HepG2 (cell line): ENCODE results near the gene PARP2. TPM values are rescaled to one million over a fixed set of nuclear protein-coding genes. Genes with fewer than 3 reads are reported as not detected.

Experiments used
- ATF6 ChIP-seq: sonication (generic); formaldehyde crosslinking; conservative IDR thresholded peaks from 2 replicates; pipeline ENCODE4 v1.4.0; 2020; ENCODE audit warnings: missing genetic modification reagents
- DMTF1 ChIP-seq: sonication (generic); formaldehyde crosslinking; IDR thresholded peaks from 2 replicates; pipeline ENCODE4 v1.4.0; 2020; ENCODE audit warnings: mild to moderate bottlenecking, missing genetic modification reagents
- DPF2 ChIP-seq: sonication (generic); formaldehyde crosslinking; IDR thresholded peaks from 2 replicates; pipeline ENCODE4 v1.4.0; 2020; ENCODE audit warnings: mild to moderate bottlenecking, low read depth, missing genetic modification reagents, borderline replicate concordance
- FOSL1 ChIP-seq: sonication (generic); formaldehyde crosslinking; IDR thresholded peaks from 2 replicates; pipeline ENCODE4 v1.9.0; 2021; ENCODE audit warnings: missing genetic modification reagents, borderline replicate concordance
- HOXA7 ChIP-seq: sonication (generic); formaldehyde crosslinking; IDR thresholded peaks from 2 replicates; pipeline ENCODE4 v1.8.1; 2022; ENCODE audit warnings: mild to moderate bottlenecking, missing genetic modification reagents, moderate library complexity
- KLF9 ChIP-seq: IDR thresholded peaks from 2 replicates; pipeline ENCODE4 v1.6.1; 2016; ENCODE audit warnings: low read depth
- KMT2B ChIP-seq: IDR thresholded peaks from 2 replicates; pipeline ENCODE4 v1.6.1; 2016; ENCODE audit warnings: missing genetic modification reagents, missing compliant biosample characterization
- NR2F1 ChIP-seq, 2 experiments: fragments of 450-650 bp in 1 of 2; formaldehyde crosslinking in 1 of 2; IDR thresholded peaks; 2 replicates each; pipeline versions ENCODE4 v1.5.0 to v1.6.1; 2016 to 2020; ENCODE audit warnings: mild to moderate bottlenecking in 1 of 2, missing compliant biosample characterization in 1 of 2, missing genetic modification reagents in 1 of 2, moderate library complexity in 1 of 2
- SALL1 ChIP-seq: sonication (generic); formaldehyde crosslinking; IDR thresholded peaks from 2 replicates; pipeline ENCODE4 v1.8.0; 2022; ENCODE audit warnings: mild to moderate bottlenecking, missing genetic modification reagents
- SP5 ChIP-seq: IDR thresholded peaks from 2 replicates; pipeline ENCODE4 v1.6.1; 2016; ENCODE audit warnings: low read depth, borderline replicate concordance
- ZMYM3 ChIP-seq: sonication (generic); formaldehyde crosslinking; IDR thresholded peaks from 2 replicates; pipeline ENCODE4 v1.5.1; 2020; ENCODE audit warnings: mild to moderate bottlenecking, missing genetic modification reagents
- ZNF281 ChIP-seq: sonication (generic); formaldehyde crosslinking; IDR thresholded peaks from 2 replicates; pipeline ENCODE4 v1.4.0; 2020; ENCODE audit warnings: missing genetic modification reagents, borderline replicate concordance
- ZNF33A ChIP-seq: sonication (generic); formaldehyde crosslinking; IDR thresholded peaks from 2 replicates; pipeline ENCODE4 v1.5.1; 2020; ENCODE audit warnings: missing genetic modification reagents, mild to moderate bottlenecking, moderate library complexity, borderline replicate concordance
- ZNF451 ChIP-seq: sonication (generic); formaldehyde crosslinking; IDR thresholded peaks from 2 replicates; pipeline ENCODE4 v1.5.0; 2020; ENCODE audit warnings: mild to moderate bottlenecking, missing genetic modification reagents
- ZNF496 ChIP-seq: sonication (generic); formaldehyde crosslinking; IDR thresholded peaks from 2 replicates; pipeline ENCODE4 v1.8.1; 2023; ENCODE audit warnings: mild to moderate bottlenecking, moderate library complexity, missing genetic modification reagents; ENCODE audit not compliant: insufficient replicate concordance
- ZNF543 ChIP-seq: sonication (generic); formaldehyde crosslinking; IDR thresholded peaks from 2 replicates; pipeline ENCODE4 v1.4.0; 2020; ENCODE audit warnings: mild to moderate bottlenecking, missing genetic modification reagents
- ZSCAN29 ChIP-seq: sonication (generic); formaldehyde crosslinking; conservative IDR thresholded peaks from 2 replicates; pipeline ENCODE4 v1.4.0; 2020; ENCODE audit warnings: mild to moderate bottlenecking, missing genetic modification reagents
- ZSCAN9 ChIP-seq: IDR thresholded peaks from 2 replicates; pipeline ENCODE4 v1.6.1; 2016; ENCODE audit warnings: borderline replicate concordance
- polyA plus RNA-seq, 8 experiments: library from polyadenylated mRNA; depleted of rRNA in 3 of 8; stranded (reverse) in 7 of 8; unstranded in 1 of 8; fragments of >200 nt; fragmentation: Illumina TruSeq in 4 of 8; extraction: Trizol in 4 of 8; gene quantifications; 2 replicates each; pipeline versions ENCODE4 v1.2.1 to v1.2.3, GENCODE V29; 2011 to 2016; ENCODE audit warnings: low read depth in 4 of 8, missing spikeins in 1 of 8, mixed read lengths in 1 of 8; ENCODE audit not compliant: insufficient read depth in 1 of 8
- total RNA-seq, 5 experiments: library from RNA; depleted of rRNA; stranded (reverse); fragments of >200 nt; fragmentation: Illumina TruSeq; extraction: Trizol; gene quantifications; 2 replicates each; pipeline ENCODE4 v1.2.3, GENCODE V29; 2016; ENCODE audit warnings: low read depth in 1 of 5
- TF ChIP-seq, protein P1 (sequence below): sonication (generic); formaldehyde crosslinking; IDR thresholded peaks from 2 replicates; pipeline ENCODE4 v1.4.0; 2020; ENCODE audit warnings: mild to moderate bottlenecking, missing genetic modification reagents

PARP2 gene
- total and polyA plus RNA-seq, 2 of the 13 experiments (the other 11 are each of a cell fraction or from before 2014, with no cell fraction given) = 37.3 to 38.4 TPM

GRCh38 chr14:20305265-20306078, 38.0 kb upstream of the PARP2 start, which contains the start of gene TTC5 (continued):
- TF ChIP-seq, protein P1, sequence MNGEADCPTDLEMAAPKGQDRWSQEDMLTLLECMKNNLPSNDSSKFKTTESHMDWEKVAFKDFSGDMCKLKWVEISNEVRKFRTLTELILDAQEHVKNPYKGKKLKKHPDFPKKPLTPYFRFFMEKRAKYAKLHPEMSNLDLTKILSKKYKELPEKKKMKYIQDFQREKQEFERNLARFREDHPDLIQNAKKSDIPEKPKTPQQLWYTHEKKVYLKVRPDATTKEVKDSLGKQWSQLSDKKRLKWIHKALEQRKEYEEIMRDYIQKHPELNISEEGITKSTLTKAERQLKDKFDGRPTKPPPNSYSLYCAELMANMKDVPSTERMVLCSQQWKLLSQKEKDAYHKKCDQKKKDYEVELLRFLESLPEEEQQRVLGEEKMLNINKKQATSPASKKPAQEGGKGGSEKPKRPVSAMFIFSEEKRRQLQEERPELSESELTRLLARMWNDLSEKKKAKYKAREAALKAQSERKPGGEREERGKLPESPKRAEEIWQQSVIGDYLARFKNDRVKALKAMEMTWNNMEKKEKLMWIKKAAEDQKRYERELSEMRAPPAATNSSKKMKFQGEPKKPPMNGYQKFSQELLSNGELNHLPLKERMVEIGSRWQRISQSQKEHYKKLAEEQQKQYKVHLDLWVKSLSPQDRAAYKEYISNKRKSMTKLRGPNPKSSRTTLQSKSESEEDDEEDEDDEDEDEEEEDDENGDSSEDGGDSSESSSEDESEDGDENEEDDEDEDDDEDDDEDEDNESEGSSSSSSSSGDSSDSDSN (CRISPR knock-in tag) = no peak
- TF ChIP-seq ATF6 (no peak), SP5 (CRISPR knock-in tag) (peak; percentile 49; the same call in 1 of the 2 replicates), DMTF1 (no peak), ZNF543 (CRISPR knock-in tag) (peak; percentile 68; the same call in 1 of the 2 replicates), KMT2B (peak; percentile 98), DPF2 (CRISPR knock-in tag) (no peak), ZNF451 (CRISPR knock-in tag) (no peak), ZMYM3 (peak; percentile 74), SALL1 (CRISPR knock-in tag) (peak; percentile 76), FOSL1 (no peak), HOXA7 (CRISPR knock-in tag) (no peak), ZSCAN29 (no peak), ZSCAN9 (CRISPR knock-in tag) (peak; percentile 55; the same call in 1 of the 2 replicates), ZNF33A (CRISPR knock-in tag) (no peak; the same call in 1 of the 2 replicates), ZNF496 (CRISPR knock-in tag) (no peak), KLF9 (CRISPR knock-in tag) (no peak), NR2F1 (CRISPR knock-in tag; IDR thresholded peaks at IDR 0.05) (no peak), ZNF281 (CRISPR knock-in tag) (peak; percentile 96)
